GM19351 (cell line): ENCODE results near the gene HK1.

ENCODE experiments used
- ATAC-seq: cut with Tn5 transposase; IDR thresholded peaks from one replicate; pipeline ENCODE4 v1.9.1; 2021; ENCODE audit warnings: mild to moderate bottlenecking, moderate library complexity; ENCODE audit not compliant: unreplicated experiment

HK1 gene

DNA sequence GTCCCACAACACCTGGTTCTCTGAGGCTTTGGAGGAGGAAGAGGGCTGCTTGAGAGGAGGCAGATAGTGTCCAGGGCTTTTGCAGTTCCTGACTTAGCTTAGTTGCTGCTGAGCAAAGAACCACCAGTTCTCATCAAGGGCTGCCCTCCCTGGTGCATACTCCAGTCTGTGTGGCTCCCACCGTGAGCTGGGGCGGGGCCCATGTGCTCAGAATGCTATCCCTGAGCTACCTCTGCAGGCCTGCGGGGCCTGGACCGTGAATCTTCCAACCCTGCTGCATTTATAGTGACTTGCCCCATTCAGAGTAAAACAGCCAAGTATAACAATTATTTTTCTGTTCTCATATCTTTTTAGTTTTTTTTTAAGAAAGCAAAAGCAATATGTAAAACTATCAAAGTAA, 89.2 kb downstream of the HK1 start:
- no peak for ATAC-seq

- ATAC-seq: no peak
Observed at GRCh38 chr10:69372126-69372980, 94.1 kb downstream of the HK1 start.

DNA sequence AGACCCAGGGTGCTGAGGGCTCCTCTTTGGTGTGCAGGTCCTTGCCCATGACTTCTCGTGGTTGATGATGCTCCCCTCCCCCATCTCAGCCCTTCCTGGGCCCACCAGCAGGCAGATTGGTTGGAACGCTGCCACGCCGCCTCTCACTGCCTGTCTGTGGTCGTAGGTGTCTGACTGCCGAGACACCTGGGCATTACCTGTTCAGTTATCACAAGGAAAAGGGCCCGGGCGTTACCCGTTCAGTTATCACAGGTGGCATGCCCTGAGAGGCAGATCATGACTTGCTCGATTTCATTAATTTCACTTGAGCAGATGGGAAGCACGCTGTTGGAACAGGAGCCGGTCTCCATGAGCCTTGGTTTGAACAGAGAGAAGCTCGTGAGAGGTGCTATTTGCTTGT, 95.9 kb downstream of the HK1 start:
- no peak for ATAC-seq

DNA sequence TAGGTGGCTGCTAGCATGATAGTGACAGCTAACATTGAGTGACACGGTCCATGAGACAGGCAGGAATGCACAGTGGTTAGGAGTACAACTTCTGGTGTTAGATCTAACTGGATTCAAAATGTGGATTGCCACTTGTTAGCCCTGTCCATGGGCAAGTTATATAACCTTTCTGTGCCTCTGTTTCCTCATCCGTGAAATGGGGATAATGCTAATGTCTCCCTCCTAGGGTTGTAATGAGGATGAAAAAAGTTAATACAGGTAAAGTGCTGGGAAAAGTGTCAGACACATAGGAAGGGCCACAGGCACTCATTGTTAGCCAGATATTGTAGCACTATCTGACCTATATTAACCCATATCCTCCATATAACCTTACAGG, 96.6 kb downstream of the HK1 start:
- ATAC-seq: no peak

- ATAC-seq: no peak
Observed at GRCh38 chr10:69375307-69376151, 97.2 kb downstream of the HK1 start.

- no peak for ATAC-seq
Observed at GRCh38 chr10:69376662-69377061, 98.4 kb downstream of the HK1 start.

DNA sequence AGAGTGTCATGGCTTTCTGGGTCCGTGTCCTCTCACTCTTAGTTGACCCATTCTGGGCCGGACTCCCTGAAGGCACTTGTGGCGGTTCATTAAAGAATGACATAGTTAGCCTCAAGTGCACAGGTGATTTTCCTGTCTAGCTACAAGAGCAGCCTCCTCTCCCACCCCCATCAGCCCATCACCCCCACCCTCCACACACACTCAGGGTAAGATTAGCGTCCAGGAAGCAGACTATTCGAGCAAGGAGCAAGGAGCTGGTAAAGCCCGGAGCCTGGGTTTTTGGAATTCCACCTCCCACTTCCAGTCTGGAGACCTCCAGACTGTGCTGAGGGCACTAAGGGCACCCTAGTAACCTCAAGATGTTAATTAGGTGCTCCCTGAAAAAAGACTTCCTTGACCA, 98.9 kb downstream of the HK1 start:
- ATAC-seq: no peak

DNA sequence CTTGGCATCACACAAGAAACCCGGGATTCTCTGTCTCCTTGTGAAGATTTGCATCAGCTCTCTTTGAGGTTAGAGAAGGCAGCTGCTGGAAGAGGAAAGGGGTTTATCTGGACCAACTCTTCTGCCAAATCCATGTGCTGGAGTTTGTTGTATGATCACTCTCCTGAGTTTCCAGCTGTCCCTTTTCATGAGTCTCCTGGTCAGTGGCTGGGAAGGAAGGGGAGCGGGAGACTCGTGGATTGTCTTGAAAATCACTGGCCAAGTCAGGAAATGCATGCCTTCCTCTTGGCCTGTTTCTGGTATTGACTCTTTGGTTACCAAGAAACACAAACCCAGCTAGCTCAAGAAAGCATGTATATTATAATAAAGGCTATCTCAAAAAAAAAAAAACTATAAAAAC, 99.6 kb downstream of the HK1 start:
- no peak for ATAC-seq

DNA sequence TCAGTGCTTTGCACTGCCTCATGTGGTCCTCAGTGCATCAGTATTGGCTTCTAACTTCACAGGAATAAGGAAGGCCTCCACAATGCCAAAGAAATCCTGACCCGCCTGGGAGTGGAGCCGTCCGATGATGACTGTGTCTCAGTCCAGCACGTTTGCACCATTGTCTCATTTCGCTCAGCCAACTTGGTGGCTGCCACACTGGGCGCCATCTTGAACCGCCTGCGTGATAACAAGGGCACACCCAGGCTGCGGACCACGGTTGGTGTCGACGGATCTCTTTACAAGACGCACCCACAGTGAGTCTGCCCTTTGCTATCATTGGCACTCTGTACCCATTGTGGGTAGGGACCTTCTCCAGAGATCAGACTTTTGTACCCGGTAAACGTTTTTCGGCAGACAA, 101.5 kb downstream of the HK1 start:
- no peak for ATAC-seq

GRCh38 chr10:69382382-69383117, 104.3 kb downstream of the HK1 start:
- no peak for ATAC-seq

GRCh38 chr10:69383558-69383957, 105.3 kb downstream of the HK1 start:
- ATAC-seq: no peak

DNA sequence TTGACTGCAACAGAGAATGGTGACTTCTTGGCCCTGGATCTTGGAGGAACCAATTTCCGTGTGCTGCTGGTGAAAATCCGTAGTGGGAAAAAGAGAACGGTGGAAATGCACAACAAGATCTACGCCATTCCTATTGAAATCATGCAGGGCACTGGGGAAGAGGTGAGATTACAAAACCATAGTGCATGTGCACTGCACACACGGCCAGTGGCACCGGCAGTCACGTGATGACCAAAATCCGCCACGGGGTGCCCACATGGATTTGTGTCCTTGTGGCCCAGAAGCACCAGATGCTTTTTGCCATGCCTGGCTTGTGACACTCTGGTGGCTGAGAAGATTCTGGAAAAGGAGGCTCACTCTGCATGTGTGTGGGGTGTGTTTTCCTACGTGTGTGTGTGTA, 106.0 kb downstream of the HK1 start:
- no peak for ATAC-seq

DNA sequence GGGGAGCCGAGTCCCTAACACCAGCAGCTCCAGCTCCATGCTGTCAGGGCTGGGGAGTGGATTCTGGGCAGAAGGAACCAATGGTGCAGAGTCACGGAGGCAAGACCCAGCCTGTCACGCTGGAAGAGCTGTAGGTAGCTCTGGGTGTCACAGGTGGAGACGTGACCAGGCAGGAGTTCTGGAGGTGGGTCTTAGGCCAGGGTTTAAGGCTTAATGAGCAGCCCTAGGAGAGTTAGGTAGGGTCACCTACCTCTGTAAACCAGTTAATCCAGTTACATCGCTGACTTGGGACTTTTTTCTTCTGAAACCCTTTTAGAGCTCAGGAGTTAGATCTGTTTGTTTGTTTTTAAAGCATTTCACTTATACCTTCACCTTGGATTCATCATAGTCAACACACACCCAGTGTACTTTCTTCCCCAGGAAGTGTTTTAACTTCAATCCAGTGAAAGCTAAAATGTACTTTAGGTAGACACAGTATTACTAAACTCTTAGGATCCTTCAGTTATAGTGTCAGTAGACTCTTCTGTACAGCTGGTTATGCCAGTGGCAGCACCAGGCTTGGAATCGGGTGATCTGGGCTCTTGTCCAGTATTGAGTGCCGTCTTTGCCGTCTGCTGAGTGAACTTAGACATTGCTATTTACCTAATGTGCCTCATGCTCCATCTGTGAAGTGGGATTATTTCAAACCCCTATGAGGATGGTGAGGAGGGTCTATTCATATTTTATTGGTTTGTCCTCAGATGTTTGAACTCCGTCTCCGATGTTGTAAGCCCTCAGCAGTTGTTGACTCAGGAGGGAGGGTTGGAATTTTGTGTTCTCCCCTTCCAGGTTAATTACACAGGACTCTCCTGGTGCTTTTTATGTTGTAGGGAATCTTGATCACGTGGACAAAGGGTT, 107.4 kb downstream of the HK1 start:
- ATAC-seq: no peak

DNA sequence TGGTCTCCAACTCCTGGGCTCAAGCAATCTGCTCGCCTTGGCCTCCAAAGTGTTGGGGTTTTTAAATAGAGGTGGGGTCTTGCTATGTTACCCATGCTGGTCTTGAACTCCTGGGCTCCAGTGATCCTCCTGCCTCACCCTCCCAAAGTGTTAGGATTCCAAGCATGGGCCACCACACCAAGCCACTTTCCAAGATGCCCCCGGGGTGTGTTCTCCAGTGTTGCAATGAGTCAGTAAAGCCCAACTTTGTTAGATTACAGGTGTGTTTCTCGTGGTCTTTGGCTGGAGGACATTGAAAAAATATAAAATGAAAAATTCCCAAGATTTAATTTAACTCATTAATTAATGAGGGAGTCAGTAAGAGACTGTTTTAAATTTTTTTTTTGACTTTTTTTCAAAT, 109.2 kb downstream of the HK1 start:
- no peak for ATAC-seq

DNA sequence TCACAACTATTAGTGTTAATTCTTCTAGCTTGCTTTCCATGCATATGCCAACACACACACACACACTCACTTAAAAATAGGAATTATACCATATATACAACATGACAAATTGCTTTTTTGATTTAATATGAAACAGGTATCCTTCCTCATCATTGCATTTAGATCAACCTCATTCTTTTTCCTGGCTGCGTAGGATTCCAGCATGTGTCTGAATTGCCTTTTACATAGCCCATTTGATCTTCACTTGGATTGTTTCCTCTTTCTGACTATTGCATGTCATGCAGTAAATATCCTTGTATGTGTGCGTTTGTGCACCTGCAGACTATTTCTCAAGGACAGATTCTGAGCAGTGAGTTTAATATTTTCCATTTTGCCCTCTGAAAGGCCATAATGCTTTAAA, 110.2 kb downstream of the HK1 start:
- ATAC-seq: no peak

DNA sequence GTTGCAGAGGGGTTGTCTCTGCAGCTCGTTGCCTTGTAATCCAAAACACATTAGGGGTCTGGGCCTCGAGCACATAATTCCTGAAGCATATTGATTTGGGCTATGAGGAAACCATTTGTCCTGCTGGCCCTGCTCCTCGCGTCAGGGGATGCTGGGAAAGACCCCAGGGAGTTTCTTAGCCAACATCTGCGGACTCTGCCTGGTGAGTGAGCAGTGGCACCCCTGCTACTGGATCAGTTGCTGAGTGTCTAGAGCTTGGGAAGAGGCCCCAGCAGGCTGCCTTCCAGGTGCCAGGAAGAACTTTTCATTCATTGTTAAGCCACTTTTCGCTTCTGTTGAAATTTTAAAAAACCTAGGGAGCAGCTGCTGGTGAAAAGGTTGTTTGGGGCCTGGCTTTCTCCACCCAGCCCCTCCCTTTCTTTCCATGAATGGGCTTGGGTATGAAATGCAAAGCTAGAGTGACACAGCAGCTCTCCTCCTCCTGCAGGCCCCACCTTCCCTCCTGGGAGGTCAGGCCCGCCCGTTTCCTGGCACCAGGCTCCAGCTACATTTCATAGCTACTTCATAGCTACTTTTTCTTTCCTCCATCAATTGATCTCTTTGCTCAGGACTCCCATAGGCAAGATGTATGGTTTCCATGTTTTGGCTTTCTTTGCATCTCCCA, 111.7 kb downstream of the HK1 start:
- no peak for ATAC-seq

DNA sequence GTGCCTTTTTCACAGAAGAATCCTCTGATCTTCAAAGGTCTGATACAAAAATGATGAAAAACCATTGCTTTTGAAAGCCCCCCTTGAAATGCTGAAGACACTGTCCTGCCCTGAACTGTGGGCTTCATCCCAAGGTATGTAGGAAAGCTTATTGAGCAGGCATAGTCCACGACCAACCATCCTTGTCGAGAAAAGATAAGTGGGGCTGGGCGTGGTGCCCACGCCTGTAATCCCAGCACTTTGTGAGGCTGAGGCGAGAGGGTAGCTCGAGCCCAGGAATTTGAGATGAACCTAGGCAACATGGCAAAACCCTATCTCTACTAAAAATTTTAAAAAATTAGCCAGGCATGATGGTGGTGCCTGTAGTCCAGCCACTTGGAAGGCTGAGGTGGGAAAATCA, 112.9 kb downstream of the HK1 start:
- no peak for ATAC-seq

DNA sequence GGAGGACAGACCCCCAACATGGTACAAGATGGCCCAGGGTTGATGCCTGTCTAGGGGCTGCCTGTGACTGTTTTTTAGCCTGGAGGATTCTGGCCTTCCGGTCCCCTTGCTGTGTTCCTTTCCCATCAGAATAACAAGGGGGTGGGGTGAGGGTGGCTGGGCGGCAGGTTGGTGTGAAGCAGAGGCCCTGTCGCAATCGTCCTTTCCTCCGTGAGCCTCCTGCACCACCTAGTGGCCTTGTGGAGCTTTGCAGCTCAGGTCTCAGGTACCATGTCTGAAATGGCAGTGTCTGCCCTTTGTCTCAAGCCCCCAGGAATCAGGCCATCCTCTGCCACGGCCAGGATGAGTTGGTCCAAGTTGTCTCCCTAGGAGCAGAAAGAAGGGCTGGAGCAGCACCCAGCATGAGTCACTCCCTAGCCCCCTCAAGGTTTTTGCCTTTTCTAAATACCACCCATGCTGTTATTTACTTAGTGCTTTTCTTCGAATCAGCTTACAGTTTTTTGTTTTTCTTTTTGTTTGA, 114.2 kb downstream of the HK1 start:
- ATAC-seq: peak; percentile 80

GRCh38 chr10:69394020-69394419, 115.7 kb downstream of the HK1 start:
- no peak for ATAC-seq

GRCh38 chr10:69397972-69398371, 119.7 kb downstream of the HK1 start:
- no peak for ATAC-seq
